OCI-LY3 (cell line): Measurements from ENCODE around the gene SHISA2.

Experiments used
- CTCF ChIP-seq: fragments of 200-600, 300-600 bp; sonication (generic); IDR thresholded peaks from 2 replicates; pipeline ENCODE4 v1.5.1; 2014; ENCODE audit warnings: antibody characterized with exemption, low read length, low read depth
- EZH2phosphoT487 ChIP-seq: fragments of 200-600 bp; shearing (Covaris generic); IDR thresholded peaks from 2 replicates; pipeline ENCODE4 v1.6.1; 2018; ENCODE audit warnings: antibody characterized with exemption, mixed run types, low read depth

DNA sequence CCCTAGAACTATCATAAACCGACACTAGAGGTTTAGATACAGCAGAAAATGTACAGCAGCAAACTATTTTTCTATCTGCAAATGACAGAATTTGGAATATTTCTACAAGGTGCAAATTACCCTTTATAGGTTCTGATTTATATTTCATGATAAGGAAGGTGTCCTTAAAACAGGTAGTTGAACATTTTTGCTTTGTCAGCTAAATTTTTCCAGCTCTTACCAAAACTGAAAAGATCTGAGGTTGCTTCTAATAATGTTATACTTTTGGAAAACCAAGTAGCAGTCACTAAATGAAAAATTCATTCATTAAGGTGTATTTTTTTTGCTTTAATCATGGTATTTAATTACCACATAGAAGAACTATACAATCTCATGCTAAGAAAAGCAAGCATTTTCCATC is 9.0 kb downstream of the SHISA2 start:
- no peak for TF ChIP-seq CTCF
- no peak for TF ChIP-seq EZH2phosphoT487
